GM12865 (cell line): ENCODE results near the gene THBS1.

Experiments
- DNase-seq: peaks from one replicate; pipeline ENCODE4 v3.0.0; 2010; ENCODE audit warnings: low read depth
- H3K4me3 ChIP-seq: 2 replicates; pipeline ENCODE4 v1.5.1; 2011; ENCODE audit warnings: mild to moderate bottlenecking, low read depth, low read length, control low read depth
- CTCF ChIP-seq: IDR thresholded peaks from 2 replicates; pipeline ENCODE4 v1.5.1; 2011; ENCODE audit warnings: low read length, control low read depth, low read depth, inconsistent platforms; ENCODE audit not compliant: insufficient read depth; ENCODE audit errors: missing control alignments

Gene THBS1

GRCh38 chr15:39641191-39641889 is 60.5 kb downstream of the THBS1 start:
- DNase-seq: no peak
- no peak overlapping the region for H3K4me3 ChIP-seq
- TF ChIP-seq CTCF: no peak

GRCh38 chr15:39642011-39642640 is 61.2 kb downstream of the THBS1 start:
- TF ChIP-seq CTCF: no peak
- DNase-seq: no peak

GRCh38 chr15:39643727-39644126 is 62.8 kb downstream of the THBS1 start:
- DNase-seq: no peak
- H3K4me3 ChIP-seq: no peak overlapping the region
- no peak for TF ChIP-seq CTCF

More at GRCh38 chr15:39642011-39642640, 61.2 kb downstream of the THBS1 start:
- H3K4me3 ChIP-seq: no peak overlapping the region

- H3K4me3 ChIP-seq: no peak overlapping the region
- TF ChIP-seq CTCF: no peak
- DNase-seq: no peak
Measured at GRCh38 chr15:39644136-39644535, 63.3 kb downstream of the THBS1 start.

GRCh38 chr15:39645138-39645975 is 64.5 kb downstream of the THBS1 start:
- no peak for DNase-seq
- no peak for TF ChIP-seq CTCF
- no peak overlapping the region for H3K4me3 ChIP-seq

- no peak overlapping the region for H3K4me3 ChIP-seq
- DNase-seq: no peak
- TF ChIP-seq CTCF: no peak
Measured at GRCh38 chr15:39645976-39646257, 65.0 kb downstream of the THBS1 start.
